CD4-positive, alpha-beta T cell treated with Interleukin-12 subunit alpha and Interleukin-12 subunit beta, for 1 hour (primary cell): ENCODE data around the gene RPUSD1.
"Not testable (repeated sequence)": the region's sequence is repeated elsewhere in the genome, so short reads cannot be mapped to it uniquely, and the experiment has no call there.

Experiments used
- DNase-seq: peaks from one replicate; pipeline ENCODE4 v3.0.0-alpha.2; 2020

The RPUSD1 gene

DNA sequence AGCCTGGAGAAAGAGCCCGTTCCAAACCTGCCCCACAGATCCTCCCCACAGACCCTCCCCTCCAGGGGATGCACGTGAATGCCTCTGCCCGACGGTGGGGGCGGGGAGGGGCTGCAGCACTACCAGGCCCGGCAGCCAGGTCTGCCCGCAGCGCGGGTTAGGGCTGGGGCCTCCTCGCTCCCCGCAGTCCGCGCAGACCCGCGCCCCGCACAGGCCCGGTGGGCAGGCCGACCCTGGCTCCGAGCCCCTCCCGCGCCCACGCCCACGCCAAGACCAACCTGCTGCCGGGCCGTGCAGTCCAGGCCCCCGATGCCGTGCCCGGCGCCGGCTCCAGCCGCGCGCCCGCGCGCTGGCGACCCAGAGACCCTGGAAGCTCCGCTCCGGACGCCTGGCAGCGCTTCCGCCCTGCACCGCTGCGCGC, at the start of gene RPUSD1:
TSS of gene RPUSD1 (minus strand) at position 404 of the 421 bp plus-strand sequence. CDS start 644 bp downstream, outside the sequence.
- no peak for DNase-seq

DNA sequence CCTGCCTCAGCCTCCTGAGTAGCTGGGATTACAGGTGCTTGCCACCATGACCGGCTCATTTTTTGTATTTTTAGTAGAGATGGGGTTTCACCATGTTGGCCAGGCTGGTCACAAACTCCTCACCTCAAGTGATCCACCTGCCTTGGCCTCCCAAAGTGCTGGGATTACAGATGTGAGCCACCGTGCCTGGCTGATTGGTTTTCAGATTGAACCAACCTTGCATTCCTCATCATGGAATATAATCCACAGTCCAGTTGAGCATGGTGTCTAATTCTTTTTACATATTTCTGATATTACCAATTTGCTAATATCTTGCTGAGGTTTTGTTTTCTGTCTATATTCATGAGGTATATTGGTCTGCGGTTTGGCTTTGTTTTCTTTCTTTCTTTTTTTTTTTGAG, 48.6 kb upstream of the RPUSD1 start:
- DNase-seq, result not testable (repeated sequence)

- no peak for DNase-seq
Measured at GRCh38 chr16:836221-836620, 48.0 kb upstream of the RPUSD1 start.

GRCh38 chr16:835373-835772, 47.2 kb upstream of the RPUSD1 start:
- DNase-seq, result no peak

DNA sequence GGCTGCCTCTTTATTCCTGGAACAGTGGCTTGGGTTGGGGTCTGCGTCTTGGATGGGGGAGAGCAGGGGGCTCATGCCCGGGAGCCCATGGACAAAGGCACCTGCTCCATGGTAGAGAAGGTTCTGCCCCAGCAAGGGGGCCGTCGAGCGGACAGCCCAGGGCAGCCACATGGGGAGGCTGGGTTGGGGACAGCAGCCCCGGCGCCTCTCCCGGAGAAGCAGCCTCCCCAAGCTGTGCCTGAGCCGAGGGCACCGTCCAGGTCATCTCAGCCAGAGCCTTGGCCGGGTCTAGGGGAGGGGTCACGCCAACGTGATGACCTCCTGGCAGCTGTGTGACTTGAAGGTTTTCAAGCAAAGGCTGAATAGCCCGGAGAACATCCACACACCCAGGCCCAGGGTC, 45.2 kb upstream of the RPUSD1 start:
- no peak for DNase-seq

DNA sequence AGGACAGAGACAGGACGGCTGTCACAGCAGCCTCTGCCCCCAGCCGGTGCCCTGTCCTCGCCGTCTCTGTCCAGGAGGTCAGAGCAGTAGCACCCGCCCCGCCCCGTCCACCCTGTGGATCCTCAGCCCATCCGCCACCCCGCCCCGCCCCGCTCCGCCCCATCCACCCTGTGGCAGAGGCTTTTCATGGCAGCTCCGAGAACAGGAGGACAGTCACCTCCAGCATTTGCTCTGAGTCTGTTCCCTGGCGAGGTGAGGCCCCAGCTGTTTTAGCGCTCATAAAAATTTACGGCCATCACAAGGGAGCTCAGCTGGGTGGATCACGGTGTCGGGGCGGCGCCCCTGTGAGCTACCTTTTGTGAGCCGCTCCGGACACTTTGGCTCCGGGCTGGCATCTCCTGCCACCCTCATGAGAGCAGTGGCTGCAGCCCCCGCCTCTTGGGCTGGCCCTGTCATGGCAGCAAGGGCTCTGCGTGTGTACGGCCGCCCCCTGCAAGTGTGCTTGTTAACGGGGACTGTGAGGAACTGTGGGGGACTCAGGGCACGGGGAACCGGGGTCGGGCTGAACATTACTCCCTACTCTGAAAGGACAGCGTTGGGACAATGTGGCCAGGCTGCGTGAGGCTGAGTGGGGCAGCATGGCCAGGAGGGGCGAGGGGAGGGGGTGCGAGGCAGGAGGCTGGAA, 44.6 kb upstream of the RPUSD1 start:
- DNase-seq, result no peak

- DNase-seq, result no peak
Measured at GRCh38 chr16:831571-832413, 43.6 kb upstream of the RPUSD1 start.

GRCh38 chr16:830871-831570, 42.8 kb upstream of the RPUSD1 start:
- DNase-seq, result no peak

- no peak for DNase-seq
Measured at GRCh38 chr16:830107-830870, 42.1 kb upstream of the RPUSD1 start.

DNA sequence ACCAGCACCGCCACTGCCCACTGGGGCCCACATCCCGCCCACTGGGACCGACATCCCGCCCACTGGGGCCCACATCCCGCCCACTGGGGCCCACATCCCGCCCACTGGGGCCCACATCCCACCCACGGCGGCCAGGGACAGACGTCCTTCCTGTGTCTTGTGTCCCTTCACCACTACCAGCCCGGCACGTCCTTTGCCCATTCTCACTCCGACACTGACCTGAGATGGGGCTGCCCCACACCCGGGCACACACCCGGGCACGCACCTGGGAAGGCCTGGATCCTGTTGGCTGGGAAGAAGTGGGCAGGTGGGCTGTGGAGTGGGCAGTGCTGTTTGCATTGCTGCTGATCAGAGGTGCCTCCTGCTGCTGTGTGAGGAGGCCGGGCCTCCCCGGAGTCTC, 40.7 kb upstream of the RPUSD1 start:
- DNase-seq, result no peak

DNA sequence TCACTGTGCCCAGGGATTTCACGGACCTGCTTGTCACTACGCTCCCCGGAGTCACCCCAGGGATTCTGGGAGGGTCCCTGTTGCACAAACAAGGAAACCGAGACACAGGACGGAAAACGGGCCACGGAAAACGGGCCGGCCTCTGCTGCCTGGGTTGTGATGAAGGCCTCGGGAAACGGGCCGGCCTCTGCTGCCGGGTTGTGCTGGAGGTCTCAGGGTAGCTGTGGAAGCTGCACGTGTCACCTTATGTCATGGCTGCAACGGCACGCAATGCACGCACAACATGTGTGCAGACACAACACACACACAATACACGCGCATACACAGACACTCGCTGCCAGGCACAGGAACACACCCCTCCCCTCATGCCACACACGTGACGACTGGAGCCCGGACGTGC, 39.3 kb upstream of the RPUSD1 start:
- no peak for DNase-seq

DNA sequence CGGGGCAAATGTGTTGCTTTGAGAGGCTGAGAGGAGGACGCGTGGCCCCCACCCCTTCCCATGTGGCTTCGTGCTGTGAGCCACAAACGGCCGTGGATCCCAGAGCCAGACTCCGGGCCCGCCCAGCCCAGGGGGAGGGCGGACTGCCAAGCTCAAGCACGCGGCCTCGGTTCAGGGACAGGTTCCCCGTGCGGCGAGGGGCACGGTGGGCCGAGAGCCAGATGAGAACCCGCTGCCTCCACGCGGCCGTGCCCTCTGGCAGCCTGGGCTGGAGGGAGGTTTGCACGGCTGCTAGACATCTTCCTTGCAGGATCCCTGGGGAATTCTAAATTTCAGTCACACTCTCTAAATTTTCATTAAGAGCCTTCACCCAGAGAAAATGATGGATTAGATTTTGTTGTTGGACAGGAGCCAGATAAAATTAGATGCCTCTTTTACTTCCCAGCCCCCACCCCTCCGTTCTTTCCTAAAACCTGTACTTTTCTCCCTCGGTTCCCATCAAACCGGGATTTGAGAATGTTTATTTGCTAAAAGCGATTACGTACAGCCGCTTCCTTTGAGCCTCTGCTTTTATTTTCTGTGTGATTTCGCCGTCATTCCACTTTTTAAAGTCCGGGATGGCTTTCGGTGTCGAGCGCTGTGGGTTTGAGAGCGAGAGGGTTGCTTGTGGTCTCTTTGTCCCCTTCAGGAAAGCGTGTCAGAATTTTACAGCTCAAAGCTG, 37.3 kb upstream of the RPUSD1 start:
- no peak for DNase-seq

GRCh38 chr16:824601-825000, 36.4 kb upstream of the RPUSD1 start:
- DNase-seq, result no peak

GRCh38 chr16:824194-824593, 36.0 kb upstream of the RPUSD1 start:
- no peak for DNase-seq

GRCh38 chr16:822909-823297, 34.7 kb upstream of the RPUSD1 start:
- no peak for DNase-seq

DNA sequence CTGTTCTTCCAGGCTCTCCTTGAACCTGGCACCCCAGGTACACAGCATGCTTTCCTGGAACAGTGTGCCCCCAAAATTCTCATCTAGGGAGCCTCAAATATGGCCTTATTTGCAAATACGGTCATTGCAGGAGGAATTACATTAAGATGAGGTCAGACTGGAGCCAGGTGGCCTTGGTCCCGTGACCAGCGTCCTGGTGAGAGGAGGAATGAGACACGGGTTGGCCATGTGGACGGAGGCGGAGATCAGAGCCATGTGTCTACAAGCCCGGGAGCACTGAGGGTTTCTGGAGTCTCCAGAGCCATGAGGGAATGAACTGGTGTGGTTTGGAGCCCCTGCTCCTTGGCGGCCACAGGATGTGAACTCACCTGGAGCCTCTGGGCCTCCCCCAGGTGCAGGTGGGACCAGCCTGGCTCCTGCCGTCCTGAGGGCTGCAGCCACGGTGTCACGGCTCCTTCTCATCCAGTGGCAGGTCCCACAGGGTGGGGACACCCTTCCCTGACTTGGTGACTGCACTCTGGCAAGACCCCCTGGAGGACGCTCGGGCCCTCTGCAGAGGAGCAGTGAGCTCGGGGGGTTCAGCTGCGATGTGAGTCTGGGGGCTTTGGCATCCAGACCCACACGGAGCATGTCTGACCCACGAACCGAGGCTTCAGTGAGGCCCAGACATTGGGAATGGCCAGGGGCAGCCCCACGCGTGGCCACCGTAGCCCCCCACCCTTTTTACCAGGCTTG, 34.2 kb upstream of the RPUSD1 start:
- no peak for DNase-seq

- no peak for DNase-seq
Measured at GRCh38 chr16:821751-822150, 33.6 kb upstream of the RPUSD1 start.

GRCh38 chr16:820748-821147, 32.6 kb upstream of the RPUSD1 start:
- DNase-seq, result no peak

- DNase-seq, result not testable (repeated sequence)
Measured at GRCh38 chr16:820044-820408, 31.8 kb upstream of the RPUSD1 start.

- DNase-seq, result peak; percentile 47
Measured at GRCh38 chr16:819336-820043, 31.3 kb upstream of the RPUSD1 start.

- DNase-seq, result no peak
Measured at GRCh38 chr16:818592-818991, 30.4 kb upstream of the RPUSD1 start.
